Loucy (cell line): Measurements from ENCODE around the gene TMEM14A.

Source experiments
- CTCF ChIP-seq: fragments of 200-600 bp; sonication (generic); conservative IDR thresholded peaks from 2 replicates; pipeline ENCODE4 v1.5.1; 2014; ENCODE audit warnings: mild to moderate bottlenecking, antibody characterized with exemption, low read length
- EZH2phosphoT487 ChIP-seq: fragments of 200-600 bp; IDR thresholded peaks from 2 replicates; pipeline ENCODE4 v1.6.1; 2018; ENCODE audit warnings: antibody characterized with exemption, mild to moderate bottlenecking, moderate library complexity, borderline replicate concordance

GRCh38 chr6:52704060-52704459 lies 33.1 kb downstream of the TMEM14A start:
- TF ChIP-seq CTCF (no peak), EZH2phosphoT487 (no peak)
